Transverse colon (tissue), 3 donors: ENCODE results near the gene SLAMF1.

Experiments
- EP300 ChIP-seq: sonication (generic); formaldehyde crosslinking; IDR thresholded peaks from one replicate; pipeline ENCODE4 v1.6.1; 2017; ENCODE audit warnings: antibody characterized with exemption, low read depth
- POLR2A ChIP-seq: fragments of 450-650 bp; IDR thresholded peaks from one replicate; pipeline ENCODE4 v1.6.1; 2016; ENCODE audit warnings: antibody characterized with exemption, mild to moderate bottlenecking, moderate library complexity
- TF ChIP-seq, protein P1 (sequence below), 5 experiments: fragments of 200-600 bp in 3 of 5; fragments of 450-650 bp in 2 of 5; sonication (generic) in 3 of 5; IDR thresholded peaks; 1 replicate in 2 of 5; 2 replicates in 3 of 5; pipeline ENCODE4 v1.5.1; 2016 to 2017; ENCODE audit warnings: antibody characterized with exemption in 5 of 5, inconsistent platforms in 3 of 5, mild to moderate bottlenecking in 2 of 5, moderate library complexity in 1 of 5

GRCh38 chr1:160681891-160682140 is 35.0 kb upstream of the SLAMF1 start:
- TF ChIP-seq POLR2A, result no peak
- TF ChIP-seq, protein P1, sequence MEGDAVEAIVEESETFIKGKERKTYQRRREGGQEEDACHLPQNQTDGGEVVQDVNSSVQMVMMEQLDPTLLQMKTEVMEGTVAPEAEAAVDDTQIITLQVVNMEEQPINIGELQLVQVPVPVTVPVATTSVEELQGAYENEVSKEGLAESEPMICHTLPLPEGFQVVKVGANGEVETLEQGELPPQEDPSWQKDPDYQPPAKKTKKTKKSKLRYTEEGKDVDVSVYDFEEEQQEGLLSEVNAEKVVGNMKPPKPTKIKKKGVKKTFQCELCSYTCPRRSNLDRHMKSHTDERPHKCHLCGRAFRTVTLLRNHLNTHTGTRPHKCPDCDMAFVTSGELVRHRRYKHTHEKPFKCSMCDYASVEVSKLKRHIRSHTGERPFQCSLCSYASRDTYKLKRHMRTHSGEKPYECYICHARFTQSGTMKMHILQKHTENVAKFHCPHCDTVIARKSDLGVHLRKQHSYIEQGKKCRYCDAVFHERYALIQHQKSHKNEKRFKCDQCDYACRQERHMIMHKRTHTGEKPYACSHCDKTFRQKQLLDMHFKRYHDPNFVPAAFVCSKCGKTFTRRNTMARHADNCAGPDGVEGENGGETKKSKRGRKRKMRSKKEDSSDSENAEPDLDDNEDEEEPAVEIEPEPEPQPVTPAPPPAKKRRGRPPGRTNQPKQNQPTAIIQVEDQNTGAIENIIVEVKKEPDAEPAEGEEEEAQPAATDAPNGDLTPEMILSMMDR (IDR thresholded peaks at IDR 0.05), result no peak
- TF ChIP-seq EP300, result no peak
